ENCODE data around the gene ALOX12B.
"Not testable (repeated sequence)": the region's sequence is repeated elsewhere in the genome, so short reads cannot be mapped to it uniquely, and the experiment has no call there.

The ALOX12B gene

DNA sequence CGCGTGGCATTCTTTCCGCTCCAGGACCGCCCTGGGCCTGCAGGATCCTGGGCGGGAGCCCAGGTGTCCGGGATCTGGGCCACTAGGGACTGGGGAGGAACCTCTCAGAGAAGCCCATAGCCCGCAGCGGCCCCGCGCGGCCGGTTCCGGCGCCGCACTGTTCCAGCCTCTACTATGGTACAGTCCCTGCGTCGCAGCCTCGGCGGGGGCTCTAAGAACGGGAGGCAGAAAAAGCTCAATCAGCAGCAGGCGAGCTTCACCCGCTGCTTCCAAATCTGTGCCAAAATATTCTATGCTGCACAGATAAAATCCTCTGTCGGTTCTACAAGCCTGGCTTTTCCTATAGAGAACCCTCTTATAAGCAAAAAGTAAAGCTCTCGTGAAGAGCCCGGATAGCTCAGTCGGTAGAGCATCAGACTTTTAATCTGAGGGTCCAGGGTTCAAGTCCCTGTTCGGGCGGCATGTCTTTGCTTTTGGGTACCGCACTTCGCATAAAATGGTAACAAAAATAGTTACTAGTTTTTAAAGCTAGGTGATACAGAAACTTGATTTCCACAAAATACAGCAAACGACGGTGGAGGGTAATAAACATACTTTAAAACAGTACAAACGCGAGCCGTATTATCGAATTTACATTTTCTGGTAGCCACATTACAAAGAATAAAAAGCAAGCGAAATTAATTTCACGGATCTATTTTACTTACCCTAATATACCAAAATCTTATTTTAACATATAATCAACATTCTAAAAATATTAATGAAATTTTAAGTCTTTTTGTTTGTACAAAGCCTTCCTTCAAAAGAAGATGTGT, 31.5 kb upstream of the ALOX12B start:
- peak; percentile 96 for DNase-seq

DNA sequence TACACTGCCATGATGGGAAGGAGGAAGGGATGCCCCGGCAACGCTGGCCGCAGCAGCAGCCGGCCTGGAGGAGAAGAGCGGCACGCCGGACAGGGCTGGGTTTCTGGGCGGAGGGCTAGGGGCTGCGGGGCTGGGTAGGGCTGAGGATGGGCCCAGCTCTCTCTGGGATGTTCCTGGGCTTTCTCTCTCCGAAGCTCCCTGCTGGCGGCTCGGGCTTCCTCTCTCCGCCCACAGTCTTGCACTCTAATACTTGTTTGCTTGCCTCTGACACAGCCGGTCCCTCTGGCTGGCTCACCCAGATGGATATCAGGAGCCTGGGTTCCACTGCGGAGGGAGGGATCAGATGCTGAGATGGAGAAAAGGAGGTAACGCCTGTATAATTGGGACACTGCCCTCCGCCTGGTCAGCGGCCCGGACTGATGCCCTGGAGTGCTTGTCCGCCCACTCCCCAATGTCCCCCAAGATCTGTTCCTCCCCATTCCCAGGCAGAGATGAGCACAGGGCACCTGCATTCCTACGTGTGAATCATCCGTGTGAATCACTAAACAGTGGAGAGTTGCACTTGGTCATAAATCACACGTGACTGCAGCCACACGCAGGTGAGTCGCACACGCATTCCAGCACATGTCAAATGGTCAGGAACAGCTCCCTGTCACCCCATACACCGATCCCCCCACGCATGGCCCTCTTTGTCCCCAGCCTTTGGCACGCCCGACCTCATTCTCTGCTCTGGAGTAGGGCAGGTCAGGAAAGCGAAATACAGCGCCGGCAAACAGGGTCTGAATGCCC, 30.7 kb upstream of the ALOX12B start, which contains the start of gene ALOXE3:
Gene ALOXE3, minus strand, starts transcription at position 535 of the 789 bp plus-strand sequence. Its CDS starts 524 bp downstream, at position 11.
- DNase-seq = no peak

DNA sequence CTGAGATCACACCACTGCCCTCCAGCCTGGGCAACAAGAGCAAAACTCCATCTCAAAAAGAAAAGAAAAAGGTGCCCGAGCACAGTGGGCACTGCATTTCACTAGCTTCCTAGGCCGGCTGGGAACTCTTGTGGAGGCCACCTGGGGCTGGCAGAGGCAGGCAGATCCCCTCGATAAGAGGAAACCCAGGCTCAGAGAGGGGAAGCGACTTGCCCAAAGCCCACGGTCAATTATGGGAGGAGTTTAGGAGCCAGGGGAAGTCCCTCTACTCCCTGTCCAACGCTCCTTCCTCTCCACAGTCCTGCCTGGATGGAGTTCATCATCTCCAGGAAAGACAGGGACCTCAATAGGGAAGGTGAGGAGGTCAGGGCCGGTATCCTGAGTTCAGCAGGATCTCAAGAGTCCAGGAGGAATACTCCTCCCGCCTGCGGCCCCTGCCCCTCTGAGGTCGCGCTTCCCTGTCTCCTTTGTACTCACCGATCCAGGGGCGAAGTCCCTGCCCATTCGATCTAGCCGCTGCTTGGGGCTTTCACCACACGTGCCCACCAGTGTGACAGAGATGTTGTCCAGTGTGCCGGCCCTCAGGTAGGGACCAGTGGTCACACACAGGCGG, 30.0 kb upstream of the ALOX12B start:
- no peak for DNase-seq

DNA sequence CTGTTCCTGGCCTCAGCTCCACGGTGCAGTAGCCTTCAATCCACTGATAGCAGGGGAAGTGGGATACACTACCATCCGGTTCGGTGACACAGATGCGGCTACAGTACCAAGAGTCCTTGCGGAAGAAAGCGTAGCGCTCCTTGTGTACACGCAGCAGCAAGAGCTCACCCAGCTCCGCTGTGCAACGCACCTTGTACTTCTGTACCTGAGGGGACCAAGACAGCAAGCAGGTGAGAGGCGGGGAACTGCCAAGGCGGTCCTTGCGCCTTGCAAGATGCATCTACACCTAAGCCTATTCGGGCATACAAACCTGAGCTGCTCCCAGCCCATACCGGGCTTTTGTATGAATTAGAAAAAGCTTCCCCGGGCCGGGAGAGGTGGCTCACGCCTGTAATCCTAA, 29.3 kb upstream of the ALOX12B start:
- DNase-seq = no peak

DNA sequence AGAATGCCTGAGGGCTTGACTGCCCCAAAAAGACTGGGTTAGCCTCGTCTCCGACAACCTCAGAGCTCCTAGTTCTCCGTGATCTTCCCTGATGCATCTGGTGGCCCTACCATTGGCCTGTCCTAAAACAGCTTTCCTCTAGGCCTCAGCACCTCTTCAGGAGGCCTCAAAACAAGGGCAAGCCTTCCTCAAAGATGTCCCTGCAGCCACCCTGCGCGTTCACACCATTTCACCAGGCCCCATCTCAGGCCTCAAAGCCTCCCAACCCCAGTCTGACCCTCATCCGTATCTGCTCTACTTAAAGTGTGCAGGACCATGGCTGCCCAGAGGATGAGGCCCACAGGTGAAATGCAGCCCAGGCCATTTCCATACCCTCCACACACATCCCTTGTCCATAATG, 23.4 kb upstream of the ALOX12B start:
- no peak for DNase-seq

DNA sequence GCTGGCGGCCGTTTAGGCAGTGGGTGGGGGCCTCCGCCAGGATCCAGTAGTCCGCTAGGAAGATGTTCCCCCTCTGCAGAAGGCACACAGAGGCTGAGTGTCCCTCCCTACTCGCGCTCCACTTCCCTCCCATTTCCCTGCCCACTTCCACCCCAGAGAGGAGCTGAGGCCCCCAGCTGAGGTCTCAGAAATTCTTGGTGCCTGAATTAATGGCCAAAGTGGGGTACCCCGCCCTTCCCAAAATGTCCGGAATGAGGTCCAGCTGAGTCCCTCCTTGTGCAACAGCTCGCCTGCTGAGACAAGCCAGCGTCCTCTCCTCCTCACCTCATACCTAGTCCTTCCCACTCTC, 22.9 kb upstream of the ALOX12B start:
- no peak for DNase-seq

DNA sequence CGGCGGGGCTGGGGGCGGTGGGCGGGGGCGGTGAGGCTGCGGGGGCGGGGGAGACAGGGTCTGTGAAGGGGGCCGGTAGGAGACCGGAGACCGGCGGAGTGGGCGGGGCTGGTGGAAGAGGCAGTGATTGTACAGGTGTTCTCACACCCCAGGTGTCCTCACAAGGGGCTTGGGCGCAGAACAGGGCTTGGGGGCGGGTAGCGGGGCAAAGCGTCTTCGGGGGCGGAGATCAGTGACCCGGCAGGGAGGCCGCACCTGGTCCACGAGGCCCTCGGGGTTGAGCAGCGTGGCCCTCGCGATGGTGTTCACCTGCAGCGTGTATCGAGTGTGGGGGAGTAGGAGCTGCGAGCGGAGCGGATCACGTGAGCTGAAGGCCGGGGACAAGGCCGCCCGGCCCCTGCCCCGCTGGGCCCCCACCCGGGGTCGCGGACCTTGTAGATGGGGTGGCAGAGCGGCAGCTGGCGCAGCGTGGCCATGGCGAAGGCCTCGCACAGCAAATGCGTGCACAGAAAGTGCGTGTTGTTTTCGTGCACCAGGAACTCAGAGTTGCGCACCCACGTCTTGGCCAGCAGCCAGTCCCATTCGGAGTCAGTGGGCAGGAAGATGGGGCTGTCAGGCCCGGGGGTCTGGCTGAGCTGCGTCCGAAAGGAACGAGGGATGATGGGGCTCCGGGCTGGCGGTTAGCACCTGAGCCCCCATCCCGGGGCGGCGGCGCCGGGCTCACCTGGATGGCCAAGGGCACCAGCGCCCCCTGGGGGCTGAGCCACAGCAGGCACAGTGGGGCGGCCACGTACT, 22.3 kb upstream of the ALOX12B start:
- DNase-seq = peak; percentile 39

DNA sequence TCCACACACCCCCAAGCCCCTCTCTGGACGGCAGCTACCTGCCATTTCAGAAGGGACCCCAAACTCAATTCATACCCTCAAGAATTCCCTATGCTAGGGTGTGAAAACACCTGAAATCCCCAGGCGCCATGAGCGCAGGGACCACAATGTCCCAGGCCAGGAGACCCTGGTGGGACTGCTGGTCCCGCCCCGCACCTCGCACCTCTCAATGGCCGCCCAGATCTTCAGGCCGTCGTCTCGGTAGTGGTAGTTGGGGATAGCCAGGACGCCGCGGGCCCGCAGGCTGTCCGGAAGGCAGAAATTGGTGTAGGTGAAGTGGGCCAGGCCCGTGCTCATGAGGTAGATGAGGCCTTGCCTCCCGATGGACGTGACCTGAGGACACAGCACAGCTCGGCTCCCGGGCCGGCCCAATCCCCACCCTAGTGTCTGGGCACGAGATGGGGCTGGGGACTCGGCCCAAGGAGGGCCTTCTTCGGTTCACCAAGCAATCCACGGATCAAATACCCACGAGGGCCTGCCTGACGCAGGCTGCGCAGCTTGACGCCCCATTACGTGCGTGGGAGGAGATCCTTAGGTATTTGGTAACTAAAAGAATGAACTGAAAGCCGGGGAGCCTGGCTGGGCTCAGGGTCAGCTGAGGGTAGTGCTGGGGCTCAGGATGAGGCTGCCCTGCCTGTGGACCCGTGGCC, 21.6 kb upstream of the ALOX12B start:
- DNase-seq = no peak

DNA sequence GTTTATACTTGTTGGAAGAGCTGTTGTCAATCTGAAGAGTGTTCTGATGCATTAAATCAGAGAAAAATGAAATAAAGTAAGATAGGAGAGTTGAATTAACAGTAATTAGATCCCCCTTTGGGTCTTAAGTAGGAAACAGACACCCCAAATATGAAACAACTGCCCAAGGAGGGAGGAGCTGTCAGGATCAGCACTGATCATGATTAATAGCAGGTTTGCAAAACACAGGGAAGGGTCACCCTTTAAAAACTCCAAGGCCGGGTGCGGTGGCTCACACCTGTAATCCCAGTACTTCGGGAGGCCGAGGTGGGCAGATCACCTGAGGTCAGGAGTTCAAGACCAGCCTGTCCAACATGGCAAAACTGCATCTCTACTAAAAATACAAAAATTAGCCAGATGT, 19.5 kb upstream of the ALOX12B start:
- DNase-seq = not testable (repeated sequence)

DNA sequence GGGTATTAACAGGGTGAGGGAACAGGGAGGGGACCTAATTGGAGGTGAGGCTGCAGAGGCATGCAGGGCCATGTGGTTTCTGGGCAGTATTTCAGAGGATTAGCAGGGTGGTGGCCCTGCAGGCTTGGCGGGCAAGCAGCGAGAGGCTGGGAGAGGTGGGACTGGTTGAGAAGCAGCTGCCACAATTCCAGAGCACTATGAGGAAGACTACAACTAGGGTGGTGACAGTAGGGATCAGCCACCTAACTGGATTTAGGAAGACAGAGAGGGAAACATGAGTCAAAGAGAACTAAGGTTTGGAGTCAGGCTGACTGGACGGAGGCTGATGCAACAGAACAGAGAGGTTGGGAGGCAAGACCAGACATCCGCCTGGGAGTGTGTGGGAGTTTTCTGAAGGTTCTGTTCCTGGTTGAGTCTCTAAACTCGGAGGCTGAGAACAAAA, 18.5 kb upstream of the ALOX12B start:
- no peak for DNase-seq

DNA sequence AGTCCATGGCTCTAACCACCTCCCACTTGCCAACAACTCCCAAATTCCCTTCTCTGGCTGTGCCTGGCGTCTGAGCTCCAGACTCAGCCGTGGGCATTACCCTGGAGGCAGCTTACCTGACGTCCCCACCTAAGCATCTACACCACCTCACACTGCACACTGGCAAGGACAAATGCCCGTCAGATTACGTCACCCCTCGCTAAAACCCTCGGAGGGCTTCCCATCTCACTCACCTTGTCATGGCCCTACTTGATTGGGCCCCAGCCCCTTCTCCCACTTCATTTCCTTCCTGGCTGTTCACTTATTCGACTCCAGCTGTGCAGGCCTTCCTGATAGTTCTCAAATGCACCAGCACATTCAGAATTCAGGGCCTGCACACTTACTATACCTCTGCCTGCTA, 17.4 kb upstream of the ALOX12B start:
- no peak for DNase-seq

DNA sequence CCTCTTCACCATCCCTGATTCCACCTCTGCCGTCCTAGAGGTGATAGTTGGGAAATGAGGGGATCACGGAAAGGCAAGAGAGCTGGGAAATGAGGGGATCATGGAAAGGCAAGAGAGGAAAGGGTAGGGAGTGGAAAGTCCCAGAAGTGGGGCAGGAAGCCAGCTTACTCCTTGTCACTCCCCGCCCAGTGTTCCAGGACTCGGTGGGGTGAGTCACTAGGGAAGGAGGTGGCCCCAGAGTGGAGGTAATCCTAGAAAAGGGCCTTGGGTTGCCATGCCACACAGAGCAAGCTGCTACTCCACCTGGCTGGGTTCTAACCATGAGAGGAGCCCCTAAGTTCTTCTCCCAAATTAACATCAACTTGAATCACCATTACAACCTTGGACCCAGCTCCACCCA, 16.0 kb upstream of the ALOX12B start:
- no peak for DNase-seq

DNA sequence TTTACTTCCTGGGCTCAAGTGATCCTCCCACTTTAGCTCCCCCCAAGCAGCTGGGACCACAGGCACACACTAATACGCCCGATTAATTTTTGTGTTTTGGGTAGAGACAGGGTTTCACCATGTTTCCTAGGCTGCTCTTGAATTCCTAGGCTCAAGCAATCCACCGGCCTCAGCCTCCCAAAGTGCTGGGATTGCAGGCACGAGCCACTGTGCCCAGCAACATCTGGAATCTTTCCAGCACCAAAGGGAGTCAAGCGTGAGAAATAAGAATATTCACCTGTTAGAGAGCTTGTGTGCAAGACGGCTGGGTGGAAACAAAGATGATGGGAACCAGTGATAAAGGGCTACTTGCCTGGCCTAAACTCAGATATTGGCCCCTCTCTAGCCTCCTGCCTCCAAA, 14.2 kb upstream of the ALOX12B start:
- no peak for DNase-seq

DNA sequence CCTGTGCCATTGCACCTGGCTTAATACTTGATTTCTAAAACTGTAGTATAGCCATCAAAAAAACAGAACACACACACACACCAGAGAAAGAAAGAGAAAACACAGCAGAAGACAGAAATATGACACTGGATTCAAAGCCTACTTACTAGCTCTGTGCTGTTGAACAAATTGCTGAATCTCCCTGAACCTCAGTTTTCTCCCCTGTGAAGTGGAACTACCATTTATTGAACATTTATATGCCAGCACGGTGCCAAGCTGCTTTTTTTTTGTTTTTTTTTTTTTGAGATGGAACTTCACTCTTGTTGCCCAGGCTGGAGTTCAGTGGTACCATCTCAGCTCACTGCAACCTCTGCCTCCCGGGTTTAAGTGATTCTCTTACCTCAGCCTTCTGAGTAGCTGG, 13.2 kb upstream of the ALOX12B start:
- DNase-seq = no peak

DNA sequence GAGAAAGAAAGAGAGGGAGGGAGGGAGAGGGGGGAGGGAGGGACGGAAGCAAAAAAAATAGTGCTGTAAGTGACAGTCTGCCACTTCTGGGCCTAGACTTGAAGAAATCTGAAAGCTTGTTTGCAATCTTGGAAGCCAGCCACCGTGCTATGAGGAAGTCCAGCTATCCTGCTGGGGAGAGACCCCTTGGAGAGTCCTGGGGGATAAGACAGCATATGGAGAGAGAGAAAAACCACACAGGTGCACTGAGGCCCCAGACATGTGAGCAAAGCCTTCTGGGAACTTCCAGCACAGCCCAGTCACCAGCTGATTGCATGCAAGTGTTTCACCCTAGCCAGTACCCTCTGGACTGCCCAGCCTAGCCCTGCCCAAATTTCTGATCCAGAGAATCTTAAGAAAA, 12.6 kb upstream of the ALOX12B start:
- DNase-seq = no peak

DNA sequence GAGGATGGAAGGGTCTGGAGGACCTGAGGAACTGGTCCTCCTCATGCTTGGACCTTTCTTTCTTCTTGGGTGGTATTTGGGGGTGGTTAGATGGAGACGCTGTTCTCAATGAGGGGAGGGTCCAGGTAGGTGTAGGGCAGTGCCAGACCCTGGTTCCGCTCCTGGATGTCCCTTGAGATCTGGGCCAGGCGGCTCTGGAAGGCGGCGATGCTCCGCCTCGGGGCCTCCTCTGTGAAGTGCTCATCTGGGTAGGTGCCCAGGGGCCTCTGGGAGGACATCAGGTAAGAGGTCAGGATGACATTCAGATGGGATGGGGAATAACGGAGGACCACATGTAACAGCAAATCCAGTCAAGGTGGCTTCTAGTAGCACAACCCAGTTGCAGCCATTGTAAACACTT, 9.0 kb upstream of the ALOX12B start:
- DNase-seq = no peak

DNA sequence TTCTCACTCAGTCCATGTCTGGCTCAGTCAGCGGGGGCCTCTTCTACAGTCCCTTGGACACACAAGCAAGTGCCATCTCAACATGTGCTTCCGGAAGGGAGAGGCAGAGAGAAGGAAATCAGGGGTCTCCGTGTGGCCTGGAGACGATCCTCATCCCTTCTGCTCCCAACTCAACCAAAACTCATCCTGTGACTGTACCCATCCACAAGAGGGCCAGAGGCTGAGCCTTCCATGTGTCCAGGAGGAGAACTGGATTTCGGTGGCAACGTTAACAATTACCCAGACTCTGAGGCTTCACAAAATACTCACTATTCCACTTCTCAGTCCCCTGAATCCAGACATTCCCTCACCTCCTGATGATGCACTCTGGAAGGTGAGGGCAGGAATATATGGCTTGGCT, 7.8 kb upstream of the ALOX12B start:
- no peak for DNase-seq

DNA sequence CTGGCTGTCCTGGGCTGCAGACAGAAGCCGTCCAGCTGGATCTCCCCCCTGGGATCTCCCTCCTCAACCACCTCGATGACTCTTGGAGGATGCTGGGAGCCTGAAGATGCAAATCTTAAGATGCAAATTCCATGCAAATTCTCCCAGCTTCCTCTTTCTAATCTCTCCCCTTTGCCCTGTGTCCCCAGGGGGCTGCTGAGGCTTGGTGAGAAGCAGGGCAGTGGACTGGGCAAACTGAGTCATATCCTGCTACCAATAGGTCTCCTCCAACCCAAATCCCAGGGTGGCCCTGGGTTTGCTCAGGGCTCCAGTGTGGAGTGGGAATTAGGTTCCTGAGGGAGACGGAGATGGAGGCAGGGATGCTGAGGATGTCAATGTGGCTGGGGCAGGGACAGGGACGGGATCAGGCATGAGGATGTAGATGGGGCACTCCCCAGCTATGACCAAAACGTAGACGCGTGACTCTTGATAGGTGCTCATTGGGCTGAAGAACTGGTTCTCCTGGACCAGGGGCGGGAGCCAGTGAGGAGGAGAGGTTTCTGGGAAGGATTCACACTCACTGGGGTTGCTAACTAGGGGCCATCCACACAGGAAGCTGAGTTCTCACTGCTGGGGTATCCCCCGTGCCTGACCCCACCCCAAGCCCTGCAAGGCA, 3.6 kb upstream of the ALOX12B start:
- no peak for DNase-seq

DNA sequence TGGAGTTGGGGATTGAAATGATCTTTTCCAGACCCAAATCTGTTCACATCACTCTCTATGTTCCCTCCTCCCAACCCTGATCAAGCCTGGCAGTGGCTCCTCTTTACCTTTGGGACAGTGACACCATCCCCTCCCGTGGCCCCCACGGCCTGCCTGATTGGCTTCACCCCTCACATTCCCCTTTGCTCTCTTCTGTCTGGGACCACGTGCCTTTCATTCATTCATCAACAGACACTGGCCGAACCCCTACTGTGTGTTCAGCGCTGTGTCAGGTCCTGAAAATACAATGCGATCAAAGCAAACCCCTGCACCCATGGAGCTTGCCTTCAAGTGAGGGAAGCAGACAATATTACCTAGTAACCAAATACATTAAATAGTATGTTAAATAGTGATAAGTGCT, 2.2 kb upstream of the ALOX12B start:
- DNase-seq = no peak

DNA sequence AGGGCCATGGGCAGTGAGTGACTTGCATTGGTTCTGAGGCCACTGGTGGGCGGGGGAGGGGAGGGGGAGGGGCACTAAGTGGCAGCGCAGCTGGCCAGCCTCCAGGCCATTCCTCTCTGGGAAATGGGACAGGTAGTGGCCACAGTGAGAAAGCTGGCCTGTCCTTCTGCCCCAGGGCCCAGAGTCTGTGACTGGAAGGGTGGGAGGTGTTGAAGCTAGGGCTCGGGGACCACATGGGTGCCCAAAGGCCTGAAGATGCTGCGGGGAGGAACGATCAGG, 375 bp upstream of the ALOX12B start:
- no peak for DNase-seq

DNA sequence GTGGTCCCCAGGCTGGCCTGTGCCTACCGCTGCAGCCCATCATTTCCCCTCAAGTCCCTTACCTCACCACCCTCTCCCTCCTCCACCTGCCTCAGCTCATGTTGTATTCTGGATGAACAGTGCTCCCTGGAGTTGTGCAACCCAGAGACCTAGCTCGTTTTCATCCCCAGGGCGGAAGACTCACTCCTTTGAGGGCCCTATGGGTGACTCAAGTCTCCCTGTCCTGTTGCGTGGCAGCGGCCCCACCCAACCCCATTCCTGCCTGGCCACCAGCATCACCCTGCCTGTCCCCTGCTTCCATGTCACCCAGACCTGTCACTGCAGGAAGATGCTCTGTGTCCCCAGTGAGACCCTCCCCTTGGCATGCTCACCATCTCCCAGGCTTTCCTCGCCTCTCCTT, 3.3 kb downstream of the ALOX12B start:
- no peak for DNase-seq

DNA sequence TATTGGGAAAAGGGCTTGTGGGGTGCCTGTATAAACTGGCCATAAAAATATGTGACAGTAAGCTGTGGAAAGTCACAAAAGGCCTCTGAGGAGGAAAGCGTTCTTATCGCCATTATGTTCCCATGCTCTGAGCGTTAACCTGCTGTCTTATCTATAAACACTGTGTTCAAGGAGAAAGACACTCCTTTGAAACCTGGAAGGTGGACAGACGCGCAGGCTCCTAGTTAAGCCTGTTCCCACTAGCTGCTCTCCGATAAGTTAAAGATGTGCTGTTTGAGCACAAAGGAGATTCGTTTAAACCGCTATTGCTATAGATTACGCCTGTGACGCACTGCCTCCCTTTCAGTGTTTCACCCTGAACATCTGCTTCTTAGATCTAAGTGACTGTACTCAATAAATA, 5.2 kb downstream of the ALOX12B start:
- no peak for DNase-seq

Measured in NCI-H510A treated with DMSO at 0.1 percent for 48 hours (cell line).